T47D (cell line): Measurements from ENCODE around the gene KRT86.

Source experiments
- DNase-seq, 2 experiments: peaks; one replicate each; pipeline versions ENCODE4 v3.0.0 to v3.0.0-alpha.2; 2011 to 2012; ENCODE audit warnings: low read depth in 1 of 2, low spot score in 1 of 2
- JUND ChIP-seq: IDR thresholded peaks from 2 replicates; pipeline ENCODE4 v1.6.1; 2012; ENCODE audit warnings: low read depth
- in situ Hi-C: cut with HindIII; loops from 2 replicates; pipeline ENCODE4 v1.10.0; 2016; ENCODE audit warnings: low sequenced_read_pairs, low pct_unique_long_range_greater_than_20kb

The KRT86 gene

GRCh38 chr12:52274521-52275120, at the start of gene KRT86:
Gene KRT86 (plus strand): TSS chr12:52274645. CDS start chr12:52301917, 27,272 bp downstream.
- in situ Hi-C loops, result no loop called here
- no peak for TF ChIP-seq JUND
- no peak for DNase-seq

DNA sequence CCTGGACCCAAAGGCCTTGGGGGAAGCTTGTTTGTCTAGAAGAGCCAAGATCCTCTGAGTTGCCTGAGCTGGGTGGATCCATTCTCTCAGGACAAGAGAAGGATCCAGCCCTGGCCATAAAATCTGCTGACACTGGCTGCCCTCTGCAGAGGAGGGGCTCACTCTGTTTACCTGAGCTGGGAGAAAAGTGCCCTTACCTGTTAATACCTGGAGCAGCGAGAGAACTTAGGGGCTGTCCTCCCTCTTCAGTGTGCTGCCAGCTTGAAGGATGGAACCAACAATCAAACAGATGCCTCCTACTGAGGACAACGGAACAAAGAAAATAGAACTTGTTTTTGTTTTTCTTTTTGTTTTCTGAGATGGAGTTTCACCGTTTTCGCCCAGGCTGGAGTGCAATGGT, 48.7 kb upstream of the KRT86 start:
- in situ Hi-C loops, result no loop called here
- no peak for TF ChIP-seq JUND
- DNase-seq, result no peak

GRCh38 chr12:52226446-52226845, 48.0 kb upstream of the KRT86 start:
- in situ Hi-C loops, result no loop called here
- TF ChIP-seq JUND, result no peak
- DNase-seq, result no peak

DNA sequence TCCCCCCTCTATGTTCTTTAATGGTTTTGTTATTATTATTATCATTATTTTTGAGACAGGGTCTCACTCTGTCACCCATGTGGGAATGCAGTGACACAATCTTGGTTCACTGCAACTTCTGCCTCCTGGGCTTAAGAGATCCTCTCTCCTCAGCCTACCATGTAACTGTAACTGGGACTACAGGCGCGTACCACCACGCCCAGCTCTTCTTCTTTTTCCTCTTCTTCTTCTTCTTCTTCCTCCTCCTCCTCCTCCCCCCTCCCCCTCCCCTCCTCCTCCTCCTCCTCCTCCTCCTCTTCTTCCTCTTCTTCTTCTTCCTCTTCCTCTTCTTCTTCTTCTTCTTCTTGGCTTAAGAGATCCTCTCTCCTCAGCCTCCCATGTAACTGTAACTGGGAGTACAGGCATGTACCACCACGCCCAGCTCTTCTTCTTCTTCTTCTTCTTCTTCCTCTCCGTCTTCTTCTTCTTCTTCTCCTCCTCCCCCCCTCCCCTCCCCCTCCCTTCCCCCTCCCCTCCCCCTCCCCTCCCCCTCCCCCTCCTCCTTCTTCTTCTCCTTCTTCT, 46.8 kb upstream of the KRT86 start:
- no peak for TF ChIP-seq JUND
- DNase-seq, result no peak
- in situ Hi-C loops, result no loop called here

DNA sequence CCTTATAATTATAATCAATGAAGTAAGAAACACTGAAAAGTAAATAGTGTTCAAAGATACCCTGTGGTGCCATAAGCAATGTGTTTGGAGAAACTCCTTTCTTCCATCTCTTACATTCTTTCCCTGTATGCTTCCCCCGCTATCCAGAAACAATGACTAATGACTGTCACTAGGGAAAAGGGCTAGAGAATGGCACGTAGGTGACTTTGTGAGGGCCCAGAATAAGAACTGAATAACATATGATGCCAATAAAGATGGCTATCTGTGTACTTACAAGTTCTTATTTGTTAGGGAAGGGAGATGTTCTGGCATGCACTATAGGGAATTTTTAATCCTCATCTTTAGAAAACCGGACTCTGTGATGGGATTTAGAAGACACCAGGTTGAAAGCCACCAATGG, 46.1 kb upstream of the KRT86 start:
- in situ Hi-C loops, result no loop called here
- TF ChIP-seq JUND, result no peak
- DNase-seq, result peak in 1 of 2 experiments; percentile 65

GRCh38 chr12:52228931-52229330, 45.5 kb upstream of the KRT86 start:
- in situ Hi-C loops, result no loop called here

DNA sequence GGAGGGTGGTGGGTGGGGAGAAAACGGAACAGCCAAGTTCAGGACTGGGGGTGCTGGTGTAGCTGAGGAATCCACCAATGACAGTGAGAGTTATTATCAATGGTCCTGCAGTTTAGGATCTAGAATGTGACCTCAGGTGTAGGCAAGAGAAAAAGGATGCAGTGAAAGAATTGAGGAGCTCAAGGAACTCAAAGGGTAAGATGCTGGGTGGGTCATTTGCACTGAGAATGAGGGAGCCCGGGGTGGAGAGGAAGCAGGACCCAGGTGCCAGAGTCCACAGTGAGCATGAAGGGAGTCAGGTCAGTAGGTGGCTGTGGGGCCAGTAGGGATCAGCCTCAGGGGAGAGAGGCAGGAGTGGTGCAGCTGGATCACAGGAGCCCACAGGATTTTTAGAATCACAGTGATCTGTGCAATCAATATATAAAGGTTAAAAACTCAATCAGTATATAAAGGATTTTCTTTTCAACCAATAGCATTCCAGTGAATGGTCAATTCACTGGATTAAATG, 44.6 kb upstream of the KRT86 start:
- no peak for TF ChIP-seq JUND
- DNase-seq, result no peak
- in situ Hi-C loops, result no loop called here

More at GRCh38 chr12:52228931-52229330, 45.5 kb upstream of the KRT86 start:
- no peak for TF ChIP-seq JUND
- no peak for DNase-seq

- DNase-seq, result peak in 1 of 2 experiments; percentile 57
- TF ChIP-seq JUND, result no peak
- in situ Hi-C loops, result no loop called here
These were observed 43.8 kb upstream of the KRT86 start for GRCh38 chr12:52230364-52231281.

DNA sequence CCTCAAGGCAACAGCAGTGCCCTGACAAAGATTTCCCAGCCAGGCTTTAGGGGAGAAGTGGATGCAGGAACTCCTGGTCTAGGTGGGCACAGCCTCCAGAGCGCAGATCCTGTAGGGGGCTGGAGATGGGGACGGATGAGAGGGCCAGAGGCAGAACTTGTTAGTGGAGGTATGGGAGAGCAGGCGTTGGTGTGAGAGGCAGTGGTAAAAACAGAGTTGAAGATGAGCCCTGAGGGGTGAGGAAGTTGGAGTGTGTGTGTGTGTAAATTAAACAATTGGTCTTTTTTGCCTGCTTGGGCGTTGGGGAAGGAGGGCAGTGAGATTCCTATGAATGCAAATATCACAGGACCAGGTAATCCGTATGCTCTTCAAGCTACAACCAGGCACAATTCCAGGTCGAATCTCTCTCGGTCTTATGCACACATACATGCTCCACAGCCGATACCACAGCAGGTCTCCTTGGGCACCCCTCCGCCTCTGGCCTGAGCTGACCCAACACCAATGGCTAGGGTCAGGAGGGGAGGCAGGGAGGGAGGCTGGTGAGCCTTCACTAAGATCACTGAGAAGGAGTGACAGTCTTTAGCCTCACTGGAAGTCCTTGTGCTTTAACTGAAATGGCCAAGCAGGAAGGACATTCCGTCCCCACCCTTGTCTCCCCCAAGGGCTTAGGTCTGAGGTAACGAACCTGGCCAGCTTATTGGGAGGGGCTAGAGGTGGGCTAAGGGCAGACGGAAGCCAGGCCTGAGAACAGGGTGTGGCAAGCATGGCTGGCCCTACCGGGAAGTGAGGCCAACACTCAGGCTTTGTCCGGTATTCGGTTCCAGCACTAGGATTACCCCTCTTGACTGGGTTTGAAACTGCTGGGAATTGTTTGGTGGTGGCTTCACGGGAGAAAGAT, 42.9 kb upstream of the KRT86 start:
- in situ Hi-C loops, result no loop called here
- TF ChIP-seq JUND, result no peak
- DNase-seq, result peak in 1 of 2 experiments; percentile 74

DNA sequence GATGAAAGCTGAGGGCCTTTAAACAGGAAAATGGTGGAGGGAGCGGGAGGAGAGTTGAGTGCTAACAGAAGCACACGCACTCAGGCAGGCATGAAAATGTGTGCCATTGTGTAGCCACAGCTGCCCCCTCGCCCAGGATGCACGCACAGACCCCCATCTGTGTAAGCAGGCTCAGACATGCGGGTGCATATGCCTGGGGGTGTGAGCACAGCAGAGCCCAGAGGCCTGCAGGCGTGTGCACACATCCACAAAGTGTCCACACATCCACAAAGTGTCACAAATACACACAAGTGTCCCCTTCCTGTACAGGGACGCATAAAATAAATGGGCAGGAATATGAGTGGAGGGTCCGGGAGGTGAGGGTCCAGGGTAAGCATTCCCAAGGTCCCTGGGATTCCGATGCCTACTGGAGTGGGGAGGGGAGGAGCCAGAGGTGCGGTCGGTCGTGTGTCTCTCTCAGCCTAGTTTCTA, 42.2 kb upstream of the KRT86 start:
- in situ Hi-C loops, result no loop called here

DNA sequence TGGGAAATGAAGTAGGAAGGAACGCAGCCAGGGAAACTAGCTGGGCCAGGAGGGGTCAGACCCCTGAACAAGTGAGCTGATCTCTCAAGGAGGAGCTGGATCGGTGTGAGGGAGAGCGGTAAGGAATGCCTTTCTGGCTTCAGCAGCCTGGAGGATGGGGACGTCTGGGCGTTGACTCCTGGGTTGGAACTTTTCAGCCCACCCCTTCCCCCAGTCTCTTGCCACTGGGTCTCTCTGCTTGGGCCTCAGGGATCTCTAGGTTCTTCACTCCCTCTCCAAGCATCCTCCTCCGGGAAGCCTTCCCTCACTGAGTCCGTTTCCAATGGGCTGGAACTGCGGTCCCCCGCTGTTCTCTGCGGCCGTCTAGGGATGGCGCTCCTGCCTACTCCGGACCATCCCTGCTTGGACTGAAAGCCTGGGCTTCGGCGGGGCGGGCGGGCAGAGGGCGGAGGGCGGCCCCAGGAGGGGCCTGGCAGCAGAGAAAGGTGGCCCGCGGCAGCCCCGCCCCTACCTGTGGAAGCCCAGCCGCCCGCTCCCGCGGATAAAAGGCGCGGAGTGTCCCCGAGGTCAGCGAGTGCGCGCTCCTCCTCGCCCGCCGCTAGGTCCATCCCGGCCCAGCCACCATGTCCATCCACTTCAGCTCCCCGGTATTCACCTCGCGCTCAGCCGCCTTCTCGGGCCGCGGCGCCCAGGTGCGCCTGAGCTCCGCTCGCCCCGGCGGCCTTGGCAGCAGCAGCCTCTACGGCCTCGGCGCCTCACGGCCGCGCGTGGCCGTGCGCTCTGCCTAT, 41.6 kb upstream of the KRT86 start, which contains the start of gene KRT7:
TSS of gene KRT7 (plus strand) at position 570 of the 788 bp plus-strand sequence. CDS start at position 624, 54 bp downstream.
- in situ Hi-C loops, result no loop called here
- DNase-seq, result peak; percentile 35 to 67
- no peak for TF ChIP-seq JUND

More for the DNA sequence above, 42.2 kb upstream of the KRT86 start:
- TF ChIP-seq JUND, result no peak
- DNase-seq, result peak in 1 of 2 experiments; percentile 0
